GM19035 (cell line): ENCODE measurements around the gene FKBP10.

Experiments used
- ATAC-seq: cut with Tn5 transposase; IDR thresholded peaks from one replicate; pipeline ENCODE4 v1.9.1; 2021; ENCODE audit not compliant: unreplicated experiment

The FKBP10 gene

DNA sequence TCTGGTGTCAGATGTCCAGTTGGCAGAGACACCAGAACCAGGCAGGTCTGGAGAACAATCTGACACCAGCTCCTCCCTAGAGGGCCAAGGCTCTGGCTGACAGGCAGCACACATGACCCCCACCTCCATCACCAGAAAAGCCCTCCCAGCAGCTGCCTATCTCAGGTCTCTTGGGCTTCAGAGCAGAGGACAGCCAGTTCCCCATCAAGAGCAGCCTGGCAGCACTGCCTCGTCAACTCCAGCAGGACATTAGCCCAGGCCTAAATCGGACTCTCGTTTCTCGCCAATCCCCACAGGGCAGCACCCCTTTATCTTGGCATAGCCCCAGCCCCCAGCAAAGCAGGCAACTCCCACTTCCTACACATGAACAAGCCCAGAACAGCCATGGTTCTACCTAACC, 30.7 kb upstream of the FKBP10 start:
- no peak for ATAC-seq

DNA sequence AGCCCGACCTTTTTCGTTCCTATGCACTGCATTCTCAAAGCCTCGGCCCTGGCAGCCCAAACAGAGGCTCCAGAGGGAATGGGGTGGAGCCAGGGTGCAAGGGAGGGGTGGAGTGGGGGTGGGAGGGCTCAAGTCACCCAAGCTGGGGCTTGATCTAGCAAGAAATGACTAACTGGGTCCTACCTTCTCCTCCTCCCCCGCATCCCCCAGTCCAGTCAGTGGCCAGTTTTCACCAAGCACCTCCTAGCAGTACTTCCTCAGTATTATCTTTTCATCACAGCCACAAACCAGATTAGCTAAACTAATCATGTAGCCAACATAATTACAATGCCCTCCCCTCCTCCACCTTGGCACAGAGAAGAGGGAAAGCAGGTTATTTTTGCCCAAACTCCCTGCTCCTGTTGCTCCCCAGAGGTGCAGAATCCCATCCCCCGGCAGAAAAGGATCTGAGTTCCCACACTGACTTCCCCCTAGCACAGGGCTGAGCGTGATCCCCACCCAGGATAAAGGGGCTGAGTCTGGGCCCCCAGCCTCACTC, 28.5 kb upstream of the FKBP10 start:
- ATAC-seq, result no peak

DNA sequence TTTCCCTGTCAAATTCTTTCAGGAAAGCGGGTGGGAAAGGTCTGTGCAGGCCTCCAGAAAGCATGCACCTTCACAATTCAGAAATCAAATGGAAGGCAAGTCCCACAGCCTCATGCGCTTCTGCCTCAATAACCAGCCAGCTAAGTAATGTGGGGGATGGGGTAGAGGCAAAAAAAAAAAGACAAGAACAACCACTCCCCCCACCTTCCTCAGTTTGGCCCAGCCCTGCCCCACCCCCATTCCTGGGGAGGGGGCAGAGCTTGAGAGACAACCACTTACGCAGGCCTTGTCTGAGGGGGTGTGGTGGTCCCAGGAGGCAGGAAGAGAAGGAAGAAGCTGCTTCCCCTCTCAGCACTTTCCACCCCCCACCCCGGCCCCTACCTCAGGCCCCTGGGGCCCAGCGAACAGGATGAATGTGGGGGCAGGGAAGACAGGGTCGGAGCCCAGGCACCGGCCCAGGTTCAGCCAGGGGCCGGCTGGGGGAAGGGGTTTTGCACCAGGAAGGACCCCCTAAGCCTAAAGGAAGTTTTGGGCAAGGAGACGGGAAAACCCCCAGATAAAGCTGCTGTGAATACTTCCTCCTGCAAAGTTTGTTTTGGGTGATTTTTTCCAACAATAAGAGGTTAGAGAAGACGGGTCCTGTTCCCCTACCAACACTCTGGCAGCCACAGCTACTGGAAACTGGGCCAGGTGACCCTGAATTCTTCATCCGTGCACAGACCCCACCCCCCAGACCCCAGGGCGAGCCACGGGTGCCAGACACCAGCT, 27.5 kb upstream of the FKBP10 start:
- no peak for ATAC-seq

DNA sequence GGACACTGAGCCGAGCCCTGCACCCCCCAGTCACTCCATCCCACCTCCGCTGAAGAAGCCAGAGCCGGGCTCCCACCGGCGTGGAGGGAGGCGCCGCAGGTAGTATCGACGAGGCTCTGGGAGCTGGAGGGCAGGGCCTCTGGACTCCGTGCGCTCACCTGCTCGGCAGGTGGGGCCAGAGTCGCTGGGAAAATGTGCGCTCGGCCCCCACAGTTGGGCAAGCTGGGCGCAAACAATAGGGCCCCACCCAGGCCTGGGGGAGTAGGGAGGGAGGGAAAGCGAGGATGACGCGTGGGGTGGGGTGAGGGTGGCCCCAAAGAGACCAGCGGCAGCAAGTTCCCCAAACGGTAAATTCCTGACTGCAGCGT, 27.0 kb upstream of the FKBP10 start:
- ATAC-seq, result no peak

- peak; percentile 84 for ATAC-seq
Observed at GRCh38 chr17:41786227-41787020, 26.4 kb upstream of the FKBP10 start, which contains the start of gene JUP. TSS of gene JUP (minus strand) at chr17:41786711. CDS start at chr17:41771854, 14,857 bp downstream.

GRCh38 chr17:41787021-41787418, 25.8 kb upstream of the FKBP10 start:
- no peak for ATAC-seq

- no peak for ATAC-seq
Observed at GRCh38 chr17:41792845-41793783, 19.7 kb upstream of the FKBP10 start.

GRCh38 chr17:41793784-41794539, 18.8 kb upstream of the FKBP10 start:
- no peak for ATAC-seq

DNA sequence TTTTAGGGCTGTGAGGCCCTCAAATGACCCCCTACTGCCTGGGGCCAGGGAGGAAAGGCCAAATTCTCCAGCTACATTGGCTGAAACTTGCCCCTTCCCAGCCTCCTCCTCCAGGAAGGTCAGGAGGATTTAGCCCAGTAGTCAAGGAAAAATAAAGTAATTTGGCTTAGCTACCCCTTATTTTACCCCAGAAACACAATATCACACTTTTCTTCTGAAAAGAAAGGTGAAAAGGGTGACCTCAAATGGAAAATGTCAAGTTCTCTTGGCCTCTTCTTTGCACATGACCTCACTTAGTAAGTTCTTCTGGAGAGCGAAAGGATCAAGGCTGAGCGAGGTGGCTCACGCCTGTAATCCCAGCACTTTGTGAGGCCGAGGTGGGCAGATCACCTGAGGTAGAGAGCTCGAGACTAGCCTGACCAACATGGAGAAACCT, 18.2 kb upstream of the FKBP10 start:
- ATAC-seq, result no peak

GRCh38 chr17:41796121-41796895, 16.5 kb upstream of the FKBP10 start:
- no peak for ATAC-seq

GRCh38 chr17:41797377-41797776, 15.4 kb upstream of the FKBP10 start:
- ATAC-seq, result no peak

GRCh38 chr17:41799366-41799765, 13.4 kb upstream of the FKBP10 start:
- no peak for ATAC-seq

DNA sequence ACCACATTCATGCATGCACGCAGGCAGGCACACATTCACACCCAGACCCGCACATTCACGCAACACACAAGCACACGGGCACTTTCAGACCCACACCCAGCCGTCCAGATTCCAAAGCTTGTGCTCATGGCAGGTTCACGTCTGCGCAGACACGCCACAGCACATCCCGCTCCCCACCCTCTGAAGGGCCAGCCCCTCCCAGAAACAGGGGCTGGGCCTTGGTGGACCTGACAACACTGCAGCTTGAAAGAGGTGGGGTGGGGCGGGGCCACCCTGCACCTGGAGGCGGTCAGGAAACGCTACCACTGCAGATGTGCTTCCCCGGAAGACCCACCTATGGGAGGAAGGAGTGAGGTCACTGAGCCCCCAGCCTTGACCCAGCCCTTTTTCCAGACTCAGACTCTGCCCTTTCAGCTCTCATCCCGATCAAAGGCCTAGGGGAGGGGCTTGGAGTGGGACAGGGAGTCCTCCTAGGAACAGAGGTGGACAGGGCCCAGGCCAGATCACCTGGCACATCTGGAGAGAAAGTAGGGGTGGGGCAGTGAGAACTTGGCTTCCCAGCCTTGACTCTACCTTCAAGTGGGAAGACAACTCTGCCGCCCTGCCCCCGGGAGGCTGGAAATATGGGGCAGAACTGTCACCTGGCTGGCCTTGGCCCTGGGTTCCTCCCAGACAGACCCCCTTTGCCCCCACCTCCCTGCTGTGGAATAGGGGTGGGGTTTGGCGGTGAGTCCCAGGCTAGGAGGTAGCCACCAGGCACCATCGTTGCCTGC, 12.0 kb upstream of the FKBP10 start:
- no peak for ATAC-seq

GRCh38 chr17:41801374-41802271, 11.2 kb upstream of the FKBP10 start:
- no peak for ATAC-seq

DNA sequence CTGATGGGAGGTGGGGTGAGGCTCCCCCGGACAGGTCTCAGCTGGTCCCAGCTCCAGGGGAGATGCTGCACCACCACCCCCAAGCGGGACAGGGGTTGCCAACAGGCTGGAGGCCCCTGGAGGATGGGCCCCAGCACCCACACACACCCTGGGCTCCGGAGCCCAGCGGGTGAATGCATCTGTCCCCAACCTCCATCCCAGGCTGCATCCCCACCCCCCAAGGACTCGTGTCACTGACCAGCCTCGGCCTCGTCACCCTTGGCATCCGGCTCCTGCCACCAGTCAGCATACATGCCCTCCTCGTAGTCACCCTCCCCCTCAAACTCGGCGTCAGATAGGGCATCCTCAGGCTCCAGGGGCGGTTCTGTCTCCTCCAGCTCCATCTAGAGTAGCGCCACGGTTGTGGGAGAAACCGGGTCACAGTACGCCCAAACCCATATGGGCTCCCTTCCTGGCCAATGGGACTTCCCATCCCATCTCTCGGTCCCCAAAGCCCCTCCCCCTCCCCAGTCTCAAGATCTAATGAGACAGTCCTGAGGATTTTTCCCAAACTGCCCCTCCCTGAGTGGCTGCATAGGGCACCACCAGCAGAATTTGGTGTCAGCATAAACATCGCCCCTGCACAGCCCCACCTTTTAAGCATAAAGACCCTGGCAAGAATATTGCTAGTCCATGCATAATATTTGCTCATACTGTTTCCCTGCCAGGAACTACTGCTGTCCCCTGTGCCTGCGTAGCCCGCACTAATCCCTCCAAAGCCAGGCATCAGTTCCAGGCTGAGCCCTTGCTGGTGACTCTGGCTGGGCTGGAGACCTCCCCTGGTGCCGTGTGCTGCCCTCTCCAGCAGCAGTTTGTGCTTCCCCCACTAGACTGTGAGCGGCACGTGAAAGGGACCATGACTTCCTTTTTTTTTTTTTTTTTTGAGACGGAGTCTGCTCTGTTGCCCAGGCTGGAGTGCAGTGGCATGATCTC, 9.5 kb upstream of the FKBP10 start:
- no peak for ATAC-seq

DNA sequence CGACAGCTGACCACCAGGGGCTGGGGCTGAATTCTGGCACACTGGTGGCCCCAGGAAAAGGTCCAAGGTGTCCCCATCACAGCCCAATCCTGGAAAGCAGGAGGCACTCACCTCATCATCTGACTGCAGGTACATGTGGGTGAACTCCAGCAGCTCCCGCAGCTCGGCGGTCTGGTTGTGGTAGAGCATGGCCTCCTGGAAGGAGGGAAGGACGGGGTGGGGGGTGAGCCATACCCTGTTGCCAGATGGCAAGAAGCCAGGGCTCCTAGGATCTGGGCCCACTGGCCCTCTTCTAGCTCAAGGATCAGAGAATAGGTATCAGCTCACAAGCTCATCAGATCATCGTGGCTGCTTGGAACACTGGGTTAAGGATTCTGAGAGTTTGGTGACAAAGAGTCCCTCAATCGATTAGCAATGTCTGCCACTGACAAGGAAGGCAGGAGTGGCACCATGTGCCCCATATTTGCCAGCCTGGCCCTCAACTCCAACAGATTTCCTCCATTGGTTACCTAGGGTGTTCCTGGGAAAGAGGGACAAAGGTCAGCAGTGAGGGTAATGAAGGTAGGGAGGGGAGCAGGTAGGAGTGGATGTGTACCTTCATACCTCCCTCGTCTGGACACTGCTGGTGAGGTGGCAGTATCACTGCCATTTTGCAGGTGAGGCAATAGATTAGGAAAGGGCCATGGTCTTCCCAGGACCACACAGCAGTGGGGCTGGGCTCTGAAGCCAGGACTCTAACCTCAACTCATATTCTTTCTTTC, 5.9 kb upstream of the FKBP10 start:
- no peak for ATAC-seq
